Erythroblast (primary cell): ENCODE measurements around the gene GKAP1.

ENCODE experiments used
- GATA1 ChIP-seq: IDR thresholded peaks from 2 replicates; pipeline ENCODE4 v1.6.1; 2011; ENCODE audit warnings: low read depth, mild to moderate bottlenecking, control low read depth, low read length, moderate library complexity
- POLR2A ChIP-seq: IDR thresholded peaks from 2 replicates; pipeline ENCODE4 v1.6.1; 2011; ENCODE audit warnings: mild to moderate bottlenecking, low read length

- TF ChIP-seq POLR2A (no peak), GATA1 (no peak)
These were observed 93.1 kb downstream of the GKAP1 start for GRCh38 chr9:83724436-83724835.
